A549 treated with Mapracorat at 1 μM for 4 hours (cell line): ENCODE data around the gene OR2V1. TPM values are rescaled to one million over a fixed set of nuclear protein-coding genes. Genes with fewer than 3 reads are reported as not detected.

ENCODE experiments used
- total RNA-seq: library from RNA; stranded (reverse); fragments of 200-300 nt; extraction: Qiagen RNA extraction; gene quantifications from 5 replicates; pipeline ENCODE4 v1.2.3, GENCODE V29; 2022

OR2V1 gene, protein sequence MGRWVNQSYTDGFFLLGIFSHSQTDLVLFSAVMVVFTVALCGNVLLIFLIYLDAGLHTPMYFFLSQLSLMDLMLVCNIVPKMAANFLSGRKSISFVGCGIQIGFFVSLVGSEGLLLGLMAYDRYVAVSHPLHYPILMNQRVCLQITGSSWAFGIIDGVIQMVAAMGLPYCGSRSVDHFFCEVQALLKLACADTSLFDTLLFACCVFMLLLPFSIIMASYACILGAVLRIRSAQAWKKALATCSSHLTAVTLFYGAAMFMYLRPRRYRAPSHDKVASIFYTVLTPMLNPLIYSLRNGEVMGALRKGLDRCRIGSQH
- total RNA-seq, result not detected in 5 replicates

DNA sequence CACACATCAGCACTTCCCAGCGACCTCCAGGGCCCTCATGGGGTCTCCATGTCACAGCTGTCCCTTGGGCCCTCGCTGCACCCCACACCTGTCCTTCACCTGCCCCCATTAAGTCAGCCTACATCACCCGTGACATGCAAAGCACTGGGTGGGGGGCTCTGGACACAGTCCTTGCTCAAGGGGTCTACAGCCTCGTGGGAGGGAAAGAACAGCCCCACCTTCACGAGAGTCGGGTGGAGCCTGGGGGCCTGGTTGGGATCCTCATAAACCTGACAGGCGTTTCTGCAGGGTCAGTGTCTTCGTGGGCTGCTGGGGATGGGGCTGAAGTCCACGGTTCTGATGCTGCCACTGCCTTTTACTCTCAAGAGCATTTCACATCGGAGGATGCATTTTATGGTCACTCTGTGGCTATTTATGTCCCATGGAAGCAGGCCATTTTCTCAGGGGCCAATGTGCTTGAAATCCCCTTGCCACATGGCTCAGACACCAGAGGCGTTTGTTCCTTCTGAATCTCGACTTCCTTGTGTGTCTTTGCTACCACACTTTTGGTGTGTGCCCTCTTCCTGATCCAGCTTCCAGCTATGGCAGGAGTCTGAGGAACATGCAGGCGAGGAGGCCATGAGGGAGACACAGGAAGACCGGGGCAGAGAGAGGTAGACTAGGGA, at the start of gene OR2V1:
OR2V1 (minus strand) TSS at position 338 of the 665 bp plus-strand sequence. CDS start 5,865 bp downstream, outside the sequence.

GRCh38 chr5:181146927-181147636, 16.1 kb upstream of the OR2V1 start, which contains the start of gene OR2V2:
OR2V2 (plus strand) TSS chr5:181147586; CDS start chr5:181154943, 7,357 bp downstream.

Other genes starting within 250 kb of the OR2V1 start
- not detected in 5 replicates for gene BTNL8, start 232.0 kb downstream of the OR2V1 start, total RNA-seq
- not detected in 5 replicates for gene BTNL3, start 142.3 kb downstream of the OR2V1 start, total RNA-seq
- 0.56 to 1.2 TPM (median 0.95 TPM) in 5 replicates for gene BTNL9, start 90.9 kb downstream of the OR2V1 start, total RNA-seq
- not detected in 5 replicates for gene OR2V2, start 16.4 kb upstream of the OR2V1 start, total RNA-seq
- 30.1 to 43.0 TPM (median 42.7 TPM) in 5 replicates for gene TRIM7, start 74.0 kb upstream of the OR2V1 start, total RNA-seq
- 18.6 to 31.0 TPM (median 28.9 TPM) in 5 replicates for gene TRIM41, start 92.1 kb upstream of the OR2V1 start, total RNA-seq
- 3,085 to 3,907 TPM (median 3,262 TPM) in 5 replicates for gene RACK1, start 112.7 kb upstream of the OR2V1 start, total RNA-seq
- 4.8 to 7.1 TPM (median 6.2 TPM) in 5 replicates for gene TRIM52, start 130.0 kb upstream of the OR2V1 start, total RNA-seq
- not detected in 5 replicates for gene OR4F3, start 236.1 kb upstream of the OR2V1 start, total RNA-seq